Aorta (tissue), 5 donors: ENCODE measurements around the gene SSTR4. TPM values are rescaled to one million over a fixed set of nuclear protein-coding genes. Genes with fewer than 3 reads are reported as not detected.
"Not testable (repeated sequence)": the region's sequence is repeated elsewhere in the genome, so short reads cannot be mapped to it uniquely, and the experiment has no call there.

Experiments
- ATAC-seq: fragments of 200-7000 bp; cut with Tn5 transposase; one replicate; pipeline ENCODE4 v1.9.1; 2022; ENCODE audit warnings: moderate library complexity; ENCODE audit not compliant: low FRiP score
- DNase-seq, 2 donors: peaks; one replicate each; pipeline ENCODE4 v3.0.0-alpha.2; 2020
- H3K27ac ChIP-seq, 2 donors: one replicate each; pipeline ENCODE4 v1.5.1; 2013; ENCODE audit warnings: low read length in 2 of 2, mild to moderate bottlenecking in 2 of 2, moderate library complexity in 2 of 2, control low read depth in 1 of 2, inconsistent platforms in 1 of 2, low read depth in 1 of 2
- H3K27me3 ChIP-seq, 2 donors: one replicate each; pipeline ENCODE4 v1.6.1; 2013; ENCODE audit warnings: control low read depth in 1 of 2, low read length in 1 of 2, mild to moderate bottlenecking in 1 of 2, moderate library complexity in 1 of 2; ENCODE audit not compliant: insufficient read depth in 2 of 2, control insufficient read depth in 1 of 2
- H3K36me3 ChIP-seq, 2 donors: one replicate each; pipeline ENCODE4 v1.6.1; 2013; ENCODE audit warnings: control low read depth in 1 of 2, low read length in 1 of 2, mild to moderate bottlenecking in 1 of 2; ENCODE audit not compliant: insufficient read depth in 2 of 2, control insufficient read depth in 1 of 2
- H3K4me1 ChIP-seq, 2 donors: one replicate each; pipeline ENCODE4 v1.6.1; 2013; ENCODE audit warnings: low read length in 2 of 2, control low read depth in 1 of 2, mild to moderate bottlenecking in 1 of 2, moderate library complexity in 1 of 2; ENCODE audit not compliant: insufficient read depth in 2 of 2, control insufficient read depth in 1 of 2
- H3K4me3 ChIP-seq, 2 donors: one replicate each; pipeline ENCODE4 v1.5.1; 2013; ENCODE audit warnings: low read length in 2 of 2, control low read depth in 1 of 2, mild to moderate bottlenecking in 1 of 2
- H3K9me3 ChIP-seq: one replicate; pipeline ENCODE4 v1.6.1; 2013; ENCODE audit warnings: mild to moderate bottlenecking, low read length; ENCODE audit not compliant: control insufficient read depth
- WGBS, 2 donors: extraction: QIAGEN DNeasy Blood & Tissue Kit; methylation state at CpG; one replicate each; pipeline ENCODE4 v1.1.7; 2013; 5-methylcytosine and 5-hydroxymethylcytosine counted together
- intact Hi-C, 2 donors: fragments of 100-400 bp; cut with DNase I; formaldehyde crosslinking; loops; one replicate each; pipeline versions ENCODE4 v1.14.2 to v1.15.0; 2022
- polyA plus RNA-seq, 2 donors: library from polyadenylated mRNA; stranded (reverse); fragments of 200-250 nt; gene quantifications; one replicate each; pipeline ENCODE4 v1.2.3, GENCODE V29; 2013
- total RNA-seq, 2 donors: library from RNA; stranded (reverse); fragmentation: NEBNext Ultra II Directional; extraction: Animal tissue kit (Norgen Biotek cat#: 25700); gene quantifications; one replicate each; pipeline ENCODE4 v1.2.1, GENCODE V29; 2021
- donor health status: healthy with polysubstance abuse.
- donor health status: Bipolar disorder and iron deficiency.
- donor health status: DM: no; HTN: no; CAD: no.
- donor health status: DM: no; HTN: no; CAD: no.
- donor health status: DM: yes; HTN: yes; CAD: no.

Gene SSTR4
- total and polyA plus RNA-seq, 4 donors, result not detected

DNA sequence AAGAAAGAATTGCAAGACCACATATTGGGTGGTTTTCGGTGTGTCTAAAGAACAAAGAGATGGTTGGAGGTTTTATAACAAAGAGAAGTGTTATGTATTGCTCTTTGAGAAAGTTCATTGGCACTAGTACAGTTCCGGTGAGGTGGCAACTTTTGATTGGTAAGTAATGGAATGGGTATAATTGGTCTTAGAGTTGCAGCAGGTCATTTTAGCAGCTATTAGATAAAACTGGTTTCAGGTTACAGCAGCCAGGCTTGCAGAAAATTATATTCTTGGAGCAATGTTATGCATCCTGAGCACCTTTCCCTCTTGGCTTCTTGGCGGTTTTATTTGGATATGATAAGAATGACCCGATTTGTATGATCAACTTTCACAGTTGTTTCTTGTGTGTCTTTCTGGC is 12.3 kb upstream of the SSTR4 start:
- WGBS, 2 donors, result 72% methylated on average over 4 of the region's 4 CpGs
- intact Hi-C loops, result no loop called here
- DNase-seq, result no peak
- Histone ChIP-seq H3K4me3 (no peak overlapping the region), H3K4me1 (no peaks in the 10 kb centered on the region), H3K27ac (no peak overlapping the region), H3K27me3 (no peaks in the 10 kb centered on the region), H3K36me3 (no peaks in the 10 kb centered on the region), H3K9me3 (no peaks in the 10 kb centered on the region)
- no peak for ATAC-seq

DNA sequence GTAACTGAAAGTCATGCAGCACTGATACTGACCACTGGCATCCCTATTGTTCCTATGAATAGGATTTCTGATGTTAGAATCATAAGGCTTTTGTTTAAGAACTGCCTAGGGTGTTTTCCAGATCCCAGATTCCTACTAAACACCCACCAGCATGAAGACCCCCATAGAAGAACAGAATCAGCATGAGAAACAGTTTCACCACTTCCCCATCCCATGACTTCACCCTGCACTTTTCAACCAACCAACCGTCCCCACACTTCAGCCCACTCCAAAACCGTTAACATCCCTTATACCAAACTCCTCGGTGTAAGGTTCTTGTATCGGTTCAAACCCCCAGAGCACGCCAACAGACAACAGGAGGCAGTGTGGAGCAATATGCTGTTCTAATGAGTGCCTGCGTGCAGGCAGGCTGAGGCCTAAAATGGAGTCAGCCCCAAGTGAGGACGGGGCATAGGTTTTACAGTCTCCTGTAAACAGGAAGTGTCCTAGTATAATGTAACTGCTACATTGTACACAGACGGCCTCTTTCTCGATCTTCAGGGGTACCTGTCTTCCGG is 11.4 kb upstream of the SSTR4 start:
- no peak overlapping the region for H3K4me3 ChIP-seq
- H3K36me3 ChIP-seq, result no peaks in the 10 kb centered on the region
- no peak for ATAC-seq
- no peaks in the 10 kb centered on the region for H3K4me1 ChIP-seq
- H3K27ac ChIP-seq, result no peak overlapping the region
- 96 to 98% methylated on average over 10 of the region's 10 CpGs for WGBS, 2 donors
- DNase-seq, result no peak
- intact Hi-C loops, result no loop called here
- no peaks in the 10 kb centered on the region for H3K27me3 ChIP-seq
- no peaks in the 10 kb centered on the region for H3K9me3 ChIP-seq

DNA sequence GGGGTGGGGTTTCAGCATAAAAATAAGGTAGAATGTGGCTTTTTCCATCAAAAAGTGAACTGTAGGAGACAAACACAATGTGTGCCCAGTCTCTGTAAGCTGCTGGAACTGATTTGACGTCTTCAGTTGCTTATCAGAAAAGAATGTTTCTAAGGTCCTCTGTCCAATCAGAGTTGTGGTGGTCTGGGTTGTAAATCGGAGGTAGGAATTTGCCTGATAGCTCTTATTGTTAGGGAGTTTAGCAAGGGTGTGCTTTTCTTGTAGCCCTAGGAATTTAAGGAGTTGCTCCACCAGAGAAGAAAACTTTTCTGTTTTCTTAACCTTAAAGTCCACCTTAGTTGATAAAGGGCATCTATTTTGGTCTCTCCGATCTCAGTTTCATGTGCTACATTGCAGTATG is 10.4 kb upstream of the SSTR4 start:
- DNase-seq (no peak), ATAC-seq (no peak)
- Histone ChIP-seq H3K4me1 (no peaks in the 10 kb centered on the region), H3K27me3 (no peaks in the 10 kb centered on the region), H3K36me3 (no peaks in the 10 kb centered on the region), H3K27ac (no peak overlapping the region), H3K9me3 (no peaks in the 10 kb centered on the region), H3K4me3 (no peak overlapping the region)
- intact Hi-C loops, result no loop called here
- WGBS, 2 donors, result 35 to 51% methylated on average over 3 of the region's 3 CpGs

DNA sequence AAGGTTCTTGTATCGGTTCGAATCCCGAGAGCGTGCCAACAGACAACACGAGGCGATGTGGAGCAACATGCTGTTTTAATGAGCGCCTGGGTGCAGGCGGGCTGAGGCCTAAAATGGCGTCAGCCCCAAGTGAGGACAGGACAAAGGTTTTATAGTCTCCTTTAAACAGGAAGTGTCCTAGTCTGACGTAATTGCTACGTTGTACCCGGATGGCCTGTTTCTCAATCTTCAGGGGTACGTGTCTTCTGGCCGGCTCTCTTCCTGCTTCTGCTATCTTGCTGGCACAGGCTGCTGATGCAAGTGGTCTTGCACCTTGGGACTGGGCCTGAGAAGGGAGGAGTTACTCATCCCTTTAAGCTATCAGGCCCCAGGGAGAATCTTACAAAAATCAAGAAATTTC is 9.6 kb upstream of the SSTR4 start:
- H3K4me3 ChIP-seq, H3K9me3 ChIP-seq, H3K36me3 ChIP-seq, H3K4me1 ChIP-seq, H3K27ac ChIP-seq, intact Hi-C loops, ATAC-seq, H3K27me3 ChIP-seq: not testable (repeated sequence)
- 91 to 97% methylated on average over 14 of the region's 14 CpGs for WGBS, 2 donors
- peak in 1 of 2 donors; percentile 62 for DNase-seq

DNA sequence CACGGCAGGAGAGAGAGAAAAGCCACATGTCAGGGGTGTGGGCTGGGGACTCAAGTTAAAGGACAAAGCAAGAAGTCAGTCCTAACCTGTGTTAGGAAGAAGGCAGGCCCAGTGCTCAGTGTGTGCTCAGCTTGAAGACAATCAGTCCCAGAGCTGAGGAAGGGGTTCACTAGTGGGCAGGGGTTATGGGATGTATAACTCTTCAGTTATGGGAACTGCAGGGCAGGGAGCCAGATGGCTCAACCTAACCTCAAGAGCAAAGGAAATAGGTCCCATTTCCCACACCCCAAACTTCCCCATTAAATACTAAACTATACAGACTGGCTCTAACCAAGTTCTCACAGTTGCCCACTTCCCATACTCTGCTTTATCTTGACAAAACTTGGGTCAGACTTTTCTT is 7.4 kb upstream of the SSTR4 start:
- H3K4me3 ChIP-seq, result no peak overlapping the region
- no peak for ATAC-seq
- no peak for DNase-seq
- no peaks in the 10 kb centered on the region for H3K4me1 ChIP-seq
- H3K9me3 ChIP-seq, result no peaks in the 10 kb centered on the region
- intact Hi-C loops, result no loop called here
- H3K27me3 ChIP-seq, result no peaks in the 10 kb centered on the region
- no peak overlapping the region for H3K27ac ChIP-seq
- WGBS, 2 donors, result 73 to 88% methylated on average over 1 of the region's 1 CpG
- no peaks in the 10 kb centered on the region for H3K36me3 ChIP-seq

DNA sequence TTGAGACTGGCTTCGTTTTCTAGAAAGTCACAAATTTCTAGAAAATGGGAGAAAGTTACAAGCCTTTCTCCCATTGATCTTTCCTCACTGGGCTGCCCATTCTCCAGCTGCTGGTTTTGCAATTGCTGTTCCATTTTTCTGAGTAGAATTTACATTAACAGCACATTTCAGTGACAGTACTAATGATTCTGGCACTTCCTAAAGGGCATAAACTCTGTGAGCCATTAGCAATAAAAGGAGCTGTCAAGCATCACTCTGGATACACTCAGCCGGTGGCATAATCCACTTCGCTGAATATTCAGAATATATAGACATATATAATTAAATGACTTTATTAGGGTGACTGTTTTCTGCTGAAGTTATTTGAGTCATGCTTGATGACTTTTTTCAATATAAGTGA is 6.7 kb upstream of the SSTR4 start:
- no peaks in the 10 kb centered on the region for H3K36me3 ChIP-seq
- no peaks in the 10 kb centered on the region for H3K27me3 ChIP-seq
- H3K4me1 ChIP-seq, result no peaks in the 10 kb centered on the region
- no peak overlapping the region for H3K4me3 ChIP-seq
- WGBS, 2 donors, result 75 to 94% methylated on average over 3 of the region's 3 CpGs
- no peak for ATAC-seq
- intact Hi-C loops, result no loop called here
- no peak for DNase-seq
- no peak overlapping the region for H3K27ac ChIP-seq
- H3K9me3 ChIP-seq, result no peaks in the 10 kb centered on the region

DNA sequence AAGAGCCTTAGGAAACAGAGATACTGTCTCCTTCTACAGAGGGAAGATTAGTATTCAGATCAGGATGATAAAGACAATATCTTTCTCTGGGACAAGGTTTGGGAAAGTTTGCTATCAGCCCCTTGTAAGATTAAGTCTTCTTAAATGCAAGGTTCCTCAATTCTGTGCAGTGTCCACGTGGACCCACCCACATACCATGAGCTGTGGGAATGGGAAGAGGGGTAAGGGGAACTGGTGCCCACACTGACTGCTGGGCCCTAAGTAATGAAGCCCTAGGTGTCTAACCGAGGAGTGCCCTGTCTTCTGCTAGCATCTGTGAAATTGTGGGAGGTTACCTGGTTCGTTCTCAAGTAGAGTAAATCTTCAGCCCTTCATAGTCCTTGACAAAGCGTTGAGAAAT is 5.8 kb upstream of the SSTR4 start:
- H3K27me3 ChIP-seq, result no peaks in the 10 kb centered on the region
- H3K36me3 ChIP-seq, result no peaks in the 10 kb centered on the region
- no peaks in the 10 kb centered on the region for H3K9me3 ChIP-seq
- WGBS, 2 donors, result 79 to 83% methylated on average over 4 of the region's 4 CpGs
- no peak overlapping the region for H3K4me3 ChIP-seq
- no peak overlapping the region for H3K27ac ChIP-seq
- intact Hi-C loops, result no loop called here
- H3K4me1 ChIP-seq, result no peaks in the 10 kb centered on the region
- DNase-seq (no peak), ATAC-seq (no peak)

DNA sequence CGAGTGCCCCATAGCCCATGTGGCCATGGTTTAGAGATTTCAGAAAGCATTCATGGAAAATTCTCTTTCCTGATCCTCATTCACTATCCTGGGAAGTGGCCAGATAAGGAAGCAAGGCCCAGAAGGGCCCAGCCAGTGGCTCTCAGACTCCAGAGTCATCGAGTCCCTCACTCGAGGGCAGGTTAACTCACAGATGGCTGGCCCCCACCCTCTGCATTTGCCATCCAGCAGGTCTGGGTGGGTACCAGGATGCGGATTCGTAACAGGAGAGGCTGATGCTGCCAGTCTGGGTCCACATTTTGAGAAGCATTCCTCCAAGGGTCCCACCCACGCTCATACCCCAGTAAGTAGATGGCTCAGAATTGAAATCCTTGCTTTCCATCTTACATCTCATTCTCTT is 3.8 kb upstream of the SSTR4 start:
- WGBS, 2 donors, result 95 to 96% methylated on average over 6 of the region's 6 CpGs
- H3K4me1 ChIP-seq, result no peaks in the 10 kb centered on the region
- intact Hi-C loops, result no loop called here
- no peaks in the 10 kb centered on the region for H3K9me3 ChIP-seq
- ATAC-seq, result no peak
- H3K27me3 ChIP-seq, result no peaks in the 10 kb centered on the region
- DNase-seq, result no peak
- no peak overlapping the region for H3K27ac ChIP-seq
- H3K4me3 ChIP-seq, result no peak overlapping the region
- no peaks in the 10 kb centered on the region for H3K36me3 ChIP-seq

DNA sequence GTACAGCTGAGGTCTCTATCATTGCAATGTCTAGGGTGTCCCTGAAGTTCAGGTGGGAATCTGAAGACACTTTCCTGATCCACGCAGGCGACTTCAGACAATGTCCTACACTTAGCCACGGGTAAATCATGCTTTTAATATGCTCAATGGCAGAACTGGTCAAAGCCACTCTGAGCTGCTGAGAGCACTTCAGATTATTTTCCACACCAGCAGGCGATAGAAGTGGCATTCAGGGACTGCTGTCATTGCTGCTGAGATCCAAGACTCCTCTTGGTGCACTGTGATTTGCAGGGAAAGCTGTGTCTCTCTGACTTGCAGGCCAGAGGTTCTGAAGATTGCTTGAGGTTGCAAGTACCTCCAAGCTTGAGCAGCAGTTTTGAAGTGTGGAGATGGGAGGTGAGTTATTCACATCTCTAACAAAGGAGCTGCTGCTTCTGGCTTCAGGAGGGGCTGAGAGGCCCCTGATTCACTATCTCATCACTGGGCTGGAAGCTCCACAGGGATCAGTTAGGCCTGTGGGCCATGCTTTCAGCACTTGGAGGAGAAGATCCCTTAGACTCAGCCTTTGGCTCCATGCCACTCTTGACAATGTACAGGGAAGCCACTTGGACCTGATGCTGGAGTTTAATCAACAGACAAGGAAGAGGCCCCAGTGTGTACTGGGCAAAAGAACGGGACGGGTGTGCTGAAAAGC is 2.9 kb upstream of the SSTR4 start:
- DNase-seq, result no peak

More for the DNA sequence above, 2.9 kb upstream of the SSTR4 start:
- H3K9me3 ChIP-seq, result no peaks in the 10 kb centered on the region
- WGBS, 2 donors, result 94 to 96% methylated on average over 6 of the region's 6 CpGs
- intact Hi-C loops, result no loop called here
- H3K4me3 ChIP-seq, result no peak overlapping the region
- no peaks in the 10 kb centered on the region for H3K4me1 ChIP-seq
- H3K27me3 ChIP-seq, result no peaks in the 10 kb centered on the region
- no peak for ATAC-seq
- H3K27ac ChIP-seq, result no peak overlapping the region
- H3K36me3 ChIP-seq, result no peaks in the 10 kb centered on the region
